ENCODE results near the gene BPTF. TPM values are rescaled to one million over a fixed set of nuclear protein-coding genes. Genes with fewer than 3 reads are reported as not detected.
A peak's percentile ranks its signal among the peaks of the same experiment; 100 is the strongest.
"Not testable (repeated sequence)": the region's sequence is repeated elsewhere in the genome, so short reads cannot be mapped to it uniquely, and the experiment has no call there.

The BPTF gene
- polyA plus RNA-seq, 3 donors from 2014 or later, result 5.0 to 30.9 (median 14.3) TPM

- peaks cover 3 to 22% (median 11%) of the 10 kb centered on the region in 3 donors for H3K27me3 Mint-ChIP-seq (ENCODE audit: low read depth in 3 of 3)
- no peaks in the 10 kb centered on the region for H3K9me3 Mint-ChIP-seq
- peaks cover 4 to 6% of the 10 kb centered on the region in 2 donors for H3K4me1 Mint-ChIP-seq
- no peak overlapping the region for H3K27ac Mint-ChIP-seq
- no peak overlapping the region for H3K4me3 Mint-ChIP-seq
- DNase-seq, result no peak
- H3K36me3 Mint-ChIP-seq, result no peaks in the 10 kb centered on the region
Observed at GRCh38 chr17:67819722-67820121, 5.6 kb upstream of the BPTF start.

- peaks cover 11 to 14% of the 10 kb centered on the region in 2 donors for H3K4me1 Mint-ChIP-seq
- no peaks in the 10 kb centered on the region for H3K36me3 Mint-ChIP-seq
- peaks cover 7 to 23% (median 17%) of the 10 kb centered on the region in 3 donors for H3K27me3 Mint-ChIP-seq (ENCODE audit: low read depth in 3 of 3)
- H3K27ac Mint-ChIP-seq, result no peak overlapping the region
- no peak for DNase-seq
- H3K9me3 Mint-ChIP-seq, result no peaks in the 10 kb centered on the region
- no peak overlapping the region for H3K4me3 Mint-ChIP-seq
Observed at GRCh38 chr17:67821871-67822367, 3.4 kb upstream of the BPTF start.

- Mint-ChIP-seq H3K4me1 (peaks cover 47 to 54% of the 10 kb centered on the region in 2 donors), H3K4me3 (peak overlapping the region; percentile 94 to 98 (median 96))
- not testable (repeated sequence) for H3K36me3 Mint-ChIP-seq
Observed at GRCh38 chr17:67825627-67826601, 611 bp downstream of the BPTF start.

GRCh38 chr17:67829331-67829730 lies 4.0 kb downstream of the BPTF start:
- H3K4me1 Mint-ChIP-seq, result peaks cover 66 to 83% of the 10 kb centered on the region in 2 donors

More at GRCh38 chr17:67825627-67826601, 611 bp downstream of the BPTF start:
- peaks cover 7 to 26% (median 19%) of the 10 kb centered on the region in 3 donors for H3K27me3 Mint-ChIP-seq (ENCODE audit: low read depth in 3 of 3)
- DNase-seq, result peak; percentile 64 to 73 (median 66)
- H3K9me3 Mint-ChIP-seq, result not testable (repeated sequence)
- H3K27ac Mint-ChIP-seq, result peak overlapping the region; percentile 91 to 98 (median 96)

GRCh38 chr17:67830440-67830839 lies 5.1 kb downstream of the BPTF start:
- DNase-seq, result no peak
- peak overlapping the region in 1 of 5 donors; percentile 14 for H3K4me3 Mint-ChIP-seq
- peak overlapping the region in 4 of 6 donors; percentile 19 to 60 (median 44) for H3K27ac Mint-ChIP-seq
- peaks cover 3 to 12% (median 10%) of the 10 kb centered on the region in 3 donors for H3K27me3 Mint-ChIP-seq (ENCODE audit: low read depth in 3 of 3)
- peaks cover 72 to 89% of the 10 kb centered on the region in 2 donors for H3K4me1 Mint-ChIP-seq
- H3K9me3 Mint-ChIP-seq, result no peaks in the 10 kb centered on the region
- no peaks in the 10 kb centered on the region for H3K36me3 Mint-ChIP-seq

More at GRCh38 chr17:67829331-67829730, 4.0 kb downstream of the BPTF start:
- H3K9me3 Mint-ChIP-seq, result no peaks in the 10 kb centered on the region
- no peak for DNase-seq
- peaks cover 7 to 21% (median 16%) of the 10 kb centered on the region in 3 donors for H3K27me3 Mint-ChIP-seq (ENCODE audit: low read depth in 3 of 3)
- peak overlapping the region; percentile 41 to 81 (median 62) for H3K27ac Mint-ChIP-seq
- peak overlapping the region; percentile 94 to 98 (median 96) for H3K4me3 Mint-ChIP-seq
- H3K36me3 Mint-ChIP-seq, result no peaks in the 10 kb centered on the region

GRCh38 chr17:67831268-67831667 lies 6.0 kb downstream of the BPTF start:
- Mint-ChIP-seq H3K4me3 (peak overlapping the region in 2 of 5 donors; percentile 3 to 11), H3K36me3 (no peaks in the 10 kb centered on the region), H3K9me3 (no peaks in the 10 kb centered on the region), H3K27me3 (ENCODE audit: low read depth in 3 of 3) (peaks cover 0 to 9% (median 7%) of the 10 kb centered on the region in 3 donors), H3K27ac (peak overlapping the region in 4 of 6 donors; percentile 3 to 63 (median 20)), H3K4me1 (peaks cover 80 to 96% of the 10 kb centered on the region in 2 donors)
- DNase-seq, result no peak

- Mint-ChIP-seq H3K27me3 (ENCODE audit: low read depth in 3 of 3) (peaks cover 0 to 2% (median 0%) of the 10 kb centered on the region in 3 donors), H3K27ac (peak overlapping the region in 1 of 6 donors; percentile 13), H3K4me3 (no peak overlapping the region), H3K4me1 (peaks cover 80 to 96% of the 10 kb centered on the region in 2 donors), H3K9me3 (no peaks in the 10 kb centered on the region), H3K36me3 (no peaks in the 10 kb centered on the region)
- DNase-seq, result no peak
Observed at GRCh38 chr17:67833134-67833533, 7.8 kb downstream of the BPTF start.

GRCh38 chr17:67833946-67834631 lies 8.8 kb downstream of the BPTF start:
- H3K4me3 Mint-ChIP-seq, result peak overlapping the region in 1 of 5 donors; percentile 19
- H3K27ac Mint-ChIP-seq, result peak overlapping the region in 2 of 6 donors; percentile 11 to 50
- H3K9me3 Mint-ChIP-seq, result no peaks in the 10 kb centered on the region
- no peaks in the 10 kb centered on the region for H3K36me3 Mint-ChIP-seq
- DNase-seq, result no peak
- peaks cover 74 to 96% of the 10 kb centered on the region in 2 donors for H3K4me1 Mint-ChIP-seq
- H3K27me3 Mint-ChIP-seq (ENCODE audit: low read depth in 3 of 3), result peaks cover 0 to 2% (median 0%) of the 10 kb centered on the region in 3 donors

GRCh38 chr17:67834634-67835033 lies 9.3 kb downstream of the BPTF start:
- Mint-ChIP-seq H3K9me3 (no peaks in the 10 kb centered on the region), H3K27ac (peak overlapping the region in 2 of 6 donors; percentile 6 to 33), H3K4me1 (peaks cover 73 to 96% of the 10 kb centered on the region in 2 donors), H3K36me3 (no peaks in the 10 kb centered on the region), H3K4me3 (no peak overlapping the region), H3K27me3 (ENCODE audit: low read depth in 3 of 3) (peaks cover 0 to 2% (median 0%) of the 10 kb centered on the region in 3 donors)
- no peak for DNase-seq

- Mint-ChIP-seq H3K9me3 (no peaks in the 10 kb centered on the region), H3K4me3 (peak overlapping the region in 3 of 5 donors; percentile 38 to 49 (median 48)), H3K27me3 (ENCODE audit: low read depth in 3 of 3) (peaks cover 0 to 2% (median 0%) of the 10 kb centered on the region in 3 donors), H3K27ac (peak overlapping the region in 5 of 6 donors; percentile 57 to 72 (median 71)), H3K36me3 (no peaks in the 10 kb centered on the region), H3K4me1 (peaks cover 69 to 93% of the 10 kb centered on the region in 2 donors)
- no peak for DNase-seq
Observed at GRCh38 chr17:67836205-67836987, 11.1 kb downstream of the BPTF start.

GRCh38 chr17:67837965-67838364 lies 12.7 kb downstream of the BPTF start:
- Mint-ChIP-seq H3K36me3 (no peaks in the 10 kb centered on the region), H3K27ac (peak overlapping the region in 3 of 6 donors; percentile 17 to 71 (median 57)), H3K27me3 (ENCODE audit: low read depth in 3 of 3) (peaks cover 0 to 2% (median 0%) of the 10 kb centered on the region in 3 donors), H3K4me1 (peaks cover 77 to 97% of the 10 kb centered on the region in 2 donors), H3K4me3 (peak overlapping the region in 1 of 5 donors; percentile 32), H3K9me3 (no peaks in the 10 kb centered on the region)
- DNase-seq, result no peak

- no peaks in the 10 kb centered on the region for H3K36me3 Mint-ChIP-seq
- no peak for DNase-seq
- H3K9me3 Mint-ChIP-seq, result no peaks in the 10 kb centered on the region
- peak overlapping the region in 1 of 5 donors; percentile 32 for H3K4me3 Mint-ChIP-seq
- peaks cover 0 to 2% (median 0%) of the 10 kb centered on the region in 3 donors for H3K27me3 Mint-ChIP-seq (ENCODE audit: low read depth in 3 of 3)
- H3K4me1 Mint-ChIP-seq, result peaks cover 74 to 95% of the 10 kb centered on the region in 2 donors
- no peak overlapping the region for H3K27ac Mint-ChIP-seq
Observed at GRCh38 chr17:67838538-67838937, 13.2 kb downstream of the BPTF start.

- DNase-seq, result no peak
- no peak overlapping the region for H3K4me3 Mint-ChIP-seq
- no peaks in the 10 kb centered on the region for H3K27me3 Mint-ChIP-seq (ENCODE audit: low read depth in 3 of 3)
- no peaks in the 10 kb centered on the region for H3K9me3 Mint-ChIP-seq
- peaks cover 53 to 81% of the 10 kb centered on the region in 2 donors for H3K4me1 Mint-ChIP-seq
- peak overlapping the region; percentile 5 to 55 (median 46) for H3K27ac Mint-ChIP-seq
- no peaks in the 10 kb centered on the region for H3K36me3 Mint-ChIP-seq
Observed at GRCh38 chr17:67841992-67842391, 16.7 kb downstream of the BPTF start.
